MM.1S (cell line): ENCODE data around the gene SYNE1.

Experiments used
- CTCF ChIP-seq: fragments of 300-600 bp; sonication (generic); IDR thresholded peaks from 2 replicates; pipeline ENCODE4 v1.5.1; 2016; ENCODE audit warnings: antibody characterized with exemption, low read length, mixed read lengths
- EZH2 ChIP-seq: fragments of 300-600 bp; sonication (generic); optimal IDR thresholded peaks from 2 replicates; pipeline ENCODE3; 2017; ENCODE audit warnings: low read depth, mild to moderate bottlenecking, antibody characterized with exemption, low read length, mixed read lengths
- EZH2phosphoT487 ChIP-seq: fragments of 300-600 bp; sonication (generic); IDR thresholded peaks from 2 replicates; pipeline ENCODE4 v1.6.1; 2018; ENCODE audit warnings: antibody characterized with exemption, low read length

GRCh38 chr6:152630832-152631231 is 6.3 kb downstream of the SYNE1 start:
- TF ChIP-seq CTCF (no peak), EZH2 (no peak), EZH2phosphoT487 (no peak)
